Nucleus accumbens (tissue), 56 donors: ENCODE measurements around the gene MRTFA.

Experiments
- DNase-seq, 56 donors: peaks; one replicate each; lab custom pipeline; 2025; lab: John Stamatoyannopoulos, UW

Gene MRTFA

DNA sequence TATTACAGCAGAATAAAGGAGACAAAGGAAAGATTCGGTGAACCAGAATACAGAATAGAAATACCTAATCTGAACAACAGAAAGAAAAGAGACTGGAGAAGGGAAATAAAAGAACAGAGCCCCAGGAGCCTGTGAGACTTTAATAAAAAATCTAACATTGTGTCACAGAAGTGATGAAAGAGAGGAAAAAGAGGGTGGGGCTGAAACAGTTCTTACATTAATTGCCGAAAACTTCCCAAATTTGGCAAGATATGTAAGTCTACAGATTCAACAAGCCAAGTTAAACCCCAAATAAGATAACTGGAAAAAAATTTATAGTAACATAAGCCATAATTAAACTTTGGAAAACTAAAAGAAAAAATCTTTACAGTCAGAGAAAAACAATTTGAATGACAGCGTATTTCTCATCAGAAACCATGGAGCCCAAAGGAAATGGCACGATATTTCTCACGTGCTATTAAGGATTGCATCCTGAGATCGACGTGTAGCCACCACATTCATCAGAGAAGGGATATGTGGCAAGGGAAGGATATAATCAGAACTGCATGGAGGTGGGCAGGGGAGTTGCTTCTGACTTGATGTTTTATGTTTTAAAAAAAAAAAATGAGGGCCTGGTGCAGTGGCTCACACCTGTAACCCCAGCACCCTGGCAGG, 192.2 kb downstream of the MRTFA start:
- DNase-seq = no peak

DNA sequence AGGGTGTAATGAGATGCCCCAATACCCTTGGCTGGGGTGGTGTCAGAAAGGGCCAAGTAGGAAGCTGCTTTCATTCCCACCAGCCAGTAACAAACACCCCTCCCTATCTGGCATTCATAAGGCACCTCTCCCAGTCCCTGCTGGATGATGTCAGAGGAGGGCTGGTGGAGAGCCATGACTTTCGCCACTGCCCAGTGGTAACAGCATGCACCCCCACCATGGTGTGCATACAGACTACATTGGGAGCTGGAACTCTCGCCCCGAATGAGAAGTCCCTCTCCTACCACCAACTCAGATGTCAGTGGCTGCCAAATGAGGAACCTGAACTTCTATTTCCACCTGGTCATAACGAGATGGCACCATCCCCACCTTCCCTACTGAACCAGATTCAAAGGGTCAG, 192.8 kb downstream of the MRTFA start:
- no peak for DNase-seq

GRCh38 chr22:40441761-40442390, 194.6 kb downstream of the MRTFA start:
- no peak for DNase-seq

- DNase-seq = peak in 23 of 56 donors; percentile 11 to 51 (median 25)
These were observed 199.8 kb downstream of the MRTFA start for GRCh38 chr22:40436505-40437431.

GRCh38 chr22:40434745-40435144, 201.8 kb downstream of the MRTFA start:
- DNase-seq = no peak

GRCh38 chr22:40434106-40434505, 202.4 kb downstream of the MRTFA start:
- no peak for DNase-seq

- no peak for DNase-seq
These were observed 203.0 kb downstream of the MRTFA start for GRCh38 chr22:40433416-40434090.

DNA sequence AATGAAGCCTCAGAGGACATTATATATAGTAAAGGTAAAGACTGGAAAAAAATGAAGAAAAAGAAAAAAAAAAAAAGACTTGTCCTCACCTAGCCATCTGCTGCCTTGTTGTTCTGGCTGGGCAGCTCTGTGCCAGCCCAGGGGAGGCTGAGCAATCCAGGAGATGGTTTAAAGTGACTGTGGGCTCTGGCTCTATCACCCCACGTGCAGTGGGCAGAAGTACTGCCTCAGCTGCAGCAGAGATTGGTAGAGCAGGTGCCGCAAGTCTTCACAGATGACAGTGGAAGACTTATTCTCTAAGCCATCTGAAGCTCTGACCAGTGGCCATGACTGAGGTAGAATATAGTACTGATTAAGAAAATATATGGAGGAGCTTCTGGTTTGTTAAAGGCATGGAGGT, 203.9 kb downstream of the MRTFA start:
- DNase-seq = no peak

DNA sequence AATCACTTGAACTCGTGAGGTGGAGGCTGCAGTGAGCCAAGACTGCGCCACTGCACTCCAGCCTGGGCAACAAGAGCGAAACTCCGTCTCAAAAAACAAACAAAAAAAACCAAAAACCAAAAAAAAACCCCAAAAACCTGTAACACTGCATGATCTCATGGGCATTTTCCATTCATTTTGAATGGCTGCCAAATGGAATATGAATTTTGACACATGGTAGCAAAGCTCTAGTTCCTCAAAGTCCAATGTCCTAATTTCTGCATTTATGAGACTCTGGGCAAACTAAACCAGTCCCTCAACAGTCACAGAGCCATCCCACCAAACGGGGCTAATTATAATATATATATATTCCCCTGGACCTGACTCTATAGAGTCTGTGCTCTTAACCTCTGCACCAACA, 204.4 kb downstream of the MRTFA start:
- DNase-seq = no peak

- DNase-seq = no peak
These were observed 205.5 kb downstream of the MRTFA start for GRCh38 chr22:40430991-40431390.

GRCh38 chr22:40429481-40429880, 207.0 kb downstream of the MRTFA start:
- no peak for DNase-seq

DNA sequence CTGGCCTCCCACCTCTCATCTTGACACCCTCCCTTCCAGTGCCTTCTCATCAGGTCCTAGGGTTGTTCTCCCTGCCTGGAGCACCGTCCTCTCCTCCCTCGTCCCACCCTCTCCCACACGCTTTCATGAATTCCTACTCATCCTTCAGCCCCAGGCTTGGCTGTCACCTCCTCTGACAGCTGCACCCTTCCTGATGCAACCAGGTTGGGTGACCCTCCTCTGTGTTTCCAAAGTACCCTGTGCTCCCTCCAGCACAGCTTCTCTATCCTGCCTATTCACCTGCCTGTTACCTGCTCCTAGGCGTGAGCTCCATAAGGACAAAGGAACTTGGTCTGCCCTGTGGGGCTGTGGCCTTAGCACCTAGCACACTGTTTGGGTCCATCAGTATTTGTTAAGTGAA, 207.7 kb downstream of the MRTFA start:
- no peak for DNase-seq

DNA sequence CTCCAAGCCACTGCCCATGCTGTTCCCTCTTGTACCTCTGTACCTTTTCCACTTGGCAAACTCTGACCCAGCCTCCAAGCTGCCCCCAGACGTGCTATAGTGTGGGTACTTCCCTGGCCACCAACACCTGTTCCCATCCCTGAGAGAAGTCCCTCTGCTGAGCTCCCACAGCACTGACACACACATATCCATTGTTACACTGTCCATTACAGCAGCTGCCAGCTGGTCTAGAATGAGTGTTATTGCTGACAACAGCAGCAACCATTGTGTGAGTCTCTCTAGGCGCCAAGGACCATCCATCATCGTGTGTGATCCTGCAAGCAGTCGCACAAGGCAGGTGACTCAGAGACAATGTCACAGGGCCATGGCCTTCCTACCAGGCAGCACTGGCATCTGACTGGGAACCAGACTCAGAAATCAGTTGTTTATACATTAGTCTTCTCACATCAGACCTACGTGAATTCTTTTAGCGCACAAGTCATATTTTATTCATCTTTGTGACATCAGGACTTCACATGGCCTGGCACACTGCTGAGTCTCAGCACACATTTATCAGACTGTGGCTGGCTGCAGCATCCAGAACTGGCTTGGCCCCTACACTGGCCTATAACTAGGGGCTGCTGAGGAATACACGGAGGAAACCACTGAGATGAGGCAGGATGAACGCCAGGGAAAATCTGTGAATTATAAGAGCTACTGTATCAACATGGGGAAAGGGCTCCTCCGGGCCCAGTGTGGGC, 209.8 kb downstream of the MRTFA start:
- DNase-seq = peak in 53 of 56 donors; percentile 23 to 93 (median 75)

- no peak for DNase-seq
These were observed 211.4 kb downstream of the MRTFA start for GRCh38 chr22:40425082-40425481.

DNA sequence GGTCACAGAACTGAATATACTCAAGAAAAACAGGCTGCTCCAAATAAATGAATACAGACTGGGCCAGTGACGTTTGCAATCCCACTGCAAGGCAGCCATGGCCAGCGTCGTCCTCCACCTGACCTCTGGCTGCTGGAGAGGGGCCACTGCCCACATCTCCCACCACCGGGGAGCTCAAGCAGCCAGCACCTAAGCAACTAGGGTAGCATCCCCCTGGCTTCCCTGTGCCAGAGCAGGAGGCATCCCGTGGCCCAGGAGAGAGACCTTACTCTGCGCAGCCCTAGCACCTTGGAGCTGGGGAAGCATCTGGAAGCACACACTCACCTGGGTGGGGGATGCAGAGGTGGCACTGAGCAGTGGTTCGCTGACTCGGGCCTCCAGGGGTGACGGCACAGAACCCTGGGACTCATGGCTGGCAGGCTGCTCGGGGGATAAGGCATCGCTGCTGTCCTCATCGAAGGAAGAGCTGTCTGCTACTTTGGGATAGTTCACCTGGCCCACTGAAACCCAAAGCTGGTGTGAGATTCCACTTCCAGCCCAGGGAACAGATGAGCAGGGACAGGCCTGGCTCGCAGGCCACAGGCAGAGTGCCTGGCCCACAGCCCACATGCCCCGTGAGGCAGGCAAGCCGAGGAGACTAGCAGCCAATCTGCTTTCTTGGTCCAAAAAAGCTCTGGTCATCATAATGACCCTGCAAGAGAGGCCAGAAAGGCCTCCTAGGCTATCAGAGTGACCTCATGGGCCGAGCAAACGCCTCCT, 212.5 kb downstream of the MRTFA start:
- no peak for DNase-seq

DNA sequence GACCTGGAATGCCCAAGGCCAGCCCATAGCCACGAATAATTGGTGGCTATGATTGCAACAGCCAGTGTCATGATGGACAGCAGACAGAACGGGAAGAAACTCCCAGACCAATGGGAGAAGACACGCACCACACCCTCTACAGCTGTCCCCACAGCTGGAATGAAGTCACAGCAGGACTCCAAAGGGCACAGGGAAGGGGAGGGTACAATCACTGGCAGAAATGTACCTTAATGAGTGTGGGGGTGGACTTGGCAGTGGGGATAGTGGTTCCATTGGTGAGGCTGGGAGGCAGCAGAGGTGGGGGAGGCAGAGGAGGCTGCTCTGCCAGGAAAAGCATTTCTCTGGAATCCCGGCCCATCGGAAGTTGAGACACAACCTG, 213.2 kb downstream of the MRTFA start:
- peak in 1 of 56 donors; percentile 12 for DNase-seq

DNA sequence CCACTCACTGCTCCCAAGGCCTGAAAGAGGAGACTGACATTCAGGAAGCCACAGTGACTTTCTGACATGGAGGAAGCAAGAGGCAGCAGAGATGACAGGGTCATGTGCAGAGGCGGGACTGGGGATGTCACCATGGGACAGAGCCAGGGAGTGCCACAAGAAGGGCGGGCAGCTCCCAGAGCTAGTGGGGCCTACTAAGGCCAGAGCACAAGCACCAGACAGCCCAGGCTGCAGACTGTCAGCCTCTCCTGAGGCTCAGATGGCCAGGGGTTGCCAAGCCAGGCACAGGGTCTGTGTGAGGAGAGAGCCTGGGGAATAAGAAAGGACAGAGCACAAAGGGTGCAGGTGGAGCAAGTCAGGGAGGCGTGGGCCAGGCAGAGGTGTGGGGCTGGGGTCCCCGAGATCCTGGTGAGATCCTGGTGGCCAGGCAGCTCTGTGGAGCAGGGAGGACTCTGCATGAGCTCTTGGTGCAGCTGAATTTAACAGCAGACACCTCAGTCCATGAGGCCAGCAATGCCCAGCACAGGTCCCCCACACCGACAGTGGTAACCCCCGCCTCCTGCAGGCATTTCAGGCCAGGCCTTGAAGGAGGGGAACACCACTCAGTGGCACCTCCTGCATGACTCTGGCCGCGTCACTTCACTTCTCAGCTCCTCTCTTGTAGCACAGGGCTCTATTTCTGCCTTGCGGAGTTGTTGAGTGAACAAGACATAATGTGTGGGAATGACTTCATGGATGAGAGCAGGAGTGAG, 213.8 kb downstream of the MRTFA start:
- peak in 14 of 56 donors; percentile 6 to 61 (median 31) for DNase-seq

DNA sequence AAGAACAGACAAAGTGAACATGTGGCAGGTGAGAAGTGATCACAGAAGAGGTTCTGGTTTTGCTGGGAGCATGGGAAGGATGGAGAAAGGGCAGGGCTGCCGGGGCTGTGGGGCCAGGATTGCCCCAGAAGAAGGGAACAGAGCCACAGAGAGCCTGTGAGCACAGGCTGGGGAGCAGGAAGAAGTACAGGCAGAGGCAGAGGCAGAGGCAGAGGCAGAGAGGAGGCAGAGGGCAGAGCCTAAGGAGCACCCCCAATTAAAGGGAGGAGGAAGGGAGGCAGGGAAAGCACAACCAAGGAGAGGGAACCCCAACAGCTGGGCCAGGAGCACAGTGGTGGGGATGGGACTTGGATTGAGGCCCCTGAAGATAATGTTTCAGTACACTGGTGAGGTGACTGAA, 214.6 kb downstream of the MRTFA start:
- DNase-seq = no peak

DNA sequence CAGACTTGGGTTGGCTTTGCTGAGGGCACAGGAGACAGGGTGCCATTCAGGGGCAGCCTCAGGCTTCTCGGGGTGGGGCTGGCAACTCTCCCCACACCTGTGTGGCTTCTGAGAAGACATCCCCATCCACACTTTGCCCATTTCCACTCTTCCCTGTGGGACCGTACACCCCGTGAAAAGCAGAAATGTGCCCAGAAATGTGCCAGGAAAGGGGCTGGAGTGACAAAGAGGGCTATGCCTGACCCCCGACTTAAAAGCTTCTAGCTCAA, 215.5 kb downstream of the MRTFA start:
- DNase-seq = no peak
